Activated CD4-positive, alpha-beta T cell treated with anti-CD3 and anti-CD28 coated beads for 36 hours (primary cell): Measurements from ENCODE around the gene LBHD2. TPM values are rescaled to one million over a fixed set of nuclear protein-coding genes. Genes with fewer than 3 reads are reported as not detected.

Experiments used
- ATAC-seq: fragments of 200-7000 bp; cut with Tn5 transposase; one replicate; pipeline ENCODE4 v1.10.0; 2021; ENCODE audit warnings: mild to moderate bottlenecking, moderate library complexity
- CTCF ChIA-PET: fragments of 350-600 bp; sonication (Branson Sonifier 250); formaldehyde crosslinking; loops from one replicate; lab custom pipeline; 2021; ENCODE audit warnings: antibody characterized with exemption; lab: Charles Lee
- POLR2A ChIA-PET: fragments of 350-600 bp; sonication (Branson Sonifier 250); formaldehyde crosslinking; loops from one replicate; lab custom pipeline; 2021; ENCODE audit warnings: antibody characterized with exemption, inconsistent platforms; lab: Charles Lee
- DNase-seq: peaks from one replicate; pipeline ENCODE4 v3.0.0-alpha.2; 2020
- H3K27ac Mint-ChIP-seq: one replicate; pipeline ENCODE4 v1.8.0; 2021; ENCODE audit warnings: mixed read lengths
- H3K27me3 Mint-ChIP-seq: one replicate; pipeline ENCODE4 v1.8.0; 2021; ENCODE audit warnings: mixed read lengths
- H3K36me3 Mint-ChIP-seq: one replicate; pipeline ENCODE4 v1.8.0; 2021; ENCODE audit warnings: low read depth, mixed read lengths
- H3K4me1 Mint-ChIP-seq: one replicate; pipeline ENCODE4 v1.8.0; 2021; ENCODE audit warnings: mixed read lengths
- H3K4me3 Mint-ChIP-seq: one replicate; pipeline ENCODE4 v1.8.0; 2021; ENCODE audit warnings: mild to moderate bottlenecking, moderate library complexity, mixed read lengths
- H3K9me3 Mint-ChIP-seq: one replicate; pipeline ENCODE4 v1.8.0; 2021; ENCODE audit warnings: low read depth, mixed read lengths
- intact Hi-C, 2 experiments: fragments of 100-400 bp; cut with DNase I in 1 of 2; cut with micrococcal nuclease in 1 of 2; formaldehyde crosslinking; loops; one replicate each; pipeline versions ENCODE4 v1.14.2 to v1.15.1; 2022 to 2024; cut with DNase I, micrococcal nuclease
- total RNA-seq, 2 experiments: library from RNA; stranded (reverse); gene quantifications; one replicate each; pipeline ENCODE4 v1.2.3, GENCODE V29; 2021

The LBHD2 gene
- total RNA-seq, 2 experiments from 2014 or later: not detected

DNA sequence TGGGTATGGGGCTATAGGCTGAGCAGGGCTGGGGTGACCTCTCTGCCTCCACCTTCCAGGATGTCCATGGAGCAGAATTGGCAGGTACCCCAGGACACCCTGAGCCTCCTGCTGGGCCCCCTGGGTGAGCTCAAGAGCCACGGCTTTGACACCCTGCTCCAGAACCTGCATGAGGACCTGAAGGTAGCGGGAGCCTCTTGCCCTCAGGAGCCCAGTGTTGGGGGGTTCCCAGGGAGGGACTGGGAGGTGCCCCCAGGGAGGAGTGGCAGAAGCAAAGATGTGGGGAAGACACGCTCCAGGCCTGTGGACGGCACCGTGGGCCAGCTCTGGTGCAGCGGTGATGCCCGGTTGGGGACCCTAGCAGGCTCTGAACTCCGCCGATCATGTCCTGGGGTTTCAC lies 47.6 kb downstream of the LBHD2 start:
- POLR2A ChIA-PET: no interaction called here
- no peaks in the 10 kb centered on the region for H3K27me3 Mint-ChIP-seq
- H3K36me3 Mint-ChIP-seq: no peaks in the 10 kb centered on the region
- ATAC-seq (no peak), DNase-seq (no peak)
- no peak overlapping the region for H3K4me3 Mint-ChIP-seq
- H3K27ac Mint-ChIP-seq: no peak overlapping the region
- H3K4me1 Mint-ChIP-seq: no peaks in the 10 kb centered on the region
- intact Hi-C loops: no loop called here
- H3K9me3 Mint-ChIP-seq: no peaks in the 10 kb centered on the region
- CTCF ChIA-PET: interaction anchor here (2.8 kb wide), 1 partner anchor 26 kb away, joined by 9 read pairs; no protein-coding TSS in a partner anchor

GRCh38 chr14:103132381-103133209 lies 48.6 kb downstream of the LBHD2 start:
- CTCF ChIA-PET: interaction anchor here (2.8 kb wide), 1 partner anchor 27 kb away, joined by 9 read pairs; no protein-coding TSS in a partner anchor
- ATAC-seq: no peak
- H3K4me1 Mint-ChIP-seq: no peaks in the 10 kb centered on the region
- H3K4me3 Mint-ChIP-seq: no peak overlapping the region
- POLR2A ChIA-PET: no interaction called here
- no peak overlapping the region for H3K27ac Mint-ChIP-seq
- no peaks in the 10 kb centered on the region for H3K9me3 Mint-ChIP-seq
- no peak for DNase-seq
- H3K36me3 Mint-ChIP-seq: no peaks in the 10 kb centered on the region
- intact Hi-C loops: no loop called here
- H3K27me3 Mint-ChIP-seq: no peaks in the 10 kb centered on the region

GRCh38 chr14:103133210-103134140 lies 49.5 kb downstream of the LBHD2 start:
- no peaks in the 10 kb centered on the region for H3K4me1 Mint-ChIP-seq
- ChIA-PET POLR2A (no interaction called here), CTCF (interaction anchor here (0.6 kb wide), 1 partner anchor 16 kb away, joined by 3 read pairs; no protein-coding TSS in a partner anchor)
- H3K9me3 Mint-ChIP-seq: no peaks in the 10 kb centered on the region
- no peak for ATAC-seq
- H3K27me3 Mint-ChIP-seq: no peaks in the 10 kb centered on the region
- intact Hi-C loops: no loop called here
- H3K4me3 Mint-ChIP-seq: no peak overlapping the region
- no peaks in the 10 kb centered on the region for H3K36me3 Mint-ChIP-seq
- no peak for DNase-seq
- no peak overlapping the region for H3K27ac Mint-ChIP-seq

DNA sequence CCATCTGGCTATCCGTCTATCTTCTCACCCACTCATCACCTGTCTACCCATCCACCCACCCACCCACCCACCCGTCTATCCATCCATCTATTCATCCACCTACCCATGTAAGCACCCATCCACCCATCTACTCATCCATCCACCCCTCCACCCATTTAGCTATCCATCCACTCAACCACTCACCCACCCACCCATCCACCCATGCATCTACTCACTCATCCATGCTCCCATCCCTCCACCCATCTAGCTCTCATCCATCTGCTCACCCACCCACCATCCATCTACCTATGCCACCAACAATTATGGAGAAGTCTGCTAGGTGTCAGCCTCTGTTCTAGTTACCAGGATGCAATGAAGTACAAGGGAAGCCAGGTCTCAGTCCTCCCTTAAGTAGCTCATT lies 50.4 kb downstream of the LBHD2 start:
- ChIA-PET POLR2A (no interaction called here), CTCF (interaction anchor here (0.6 to 1.0 kb wide), 3 partner anchors 10 to 30 kb away, joined by 3 to 4 read pairs (median 3); no protein-coding TSS in a partner anchor)
- Mint-ChIP-seq H3K36me3 (no peaks in the 10 kb centered on the region), H3K4me1 (no peaks in the 10 kb centered on the region), H3K27me3 (no peaks in the 10 kb centered on the region), H3K4me3 (no peak overlapping the region), H3K27ac (no peak overlapping the region), H3K9me3 (no peaks in the 10 kb centered on the region)
- intact Hi-C loops: no loop called here
- ATAC-seq (no peak), DNase-seq (no peak)

DNA sequence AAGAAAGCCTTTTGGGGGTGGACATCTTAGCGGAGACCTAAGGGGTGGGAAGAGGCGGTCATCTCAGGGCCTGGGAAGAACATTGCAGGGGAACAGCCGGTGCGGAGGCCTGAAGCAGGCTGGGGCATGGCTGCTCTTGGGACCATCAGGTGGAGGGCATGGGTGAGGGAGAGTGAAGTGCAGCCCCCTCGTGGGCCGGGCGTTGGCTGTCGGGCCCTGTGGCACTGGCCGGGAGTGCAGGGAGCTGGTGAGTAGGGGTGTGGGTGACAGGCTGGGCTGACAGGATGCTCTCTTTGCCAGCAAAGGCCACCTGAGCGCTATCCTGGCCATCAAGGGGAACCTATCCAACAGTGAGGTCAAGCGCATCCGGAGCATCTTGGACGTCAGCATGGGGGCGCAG lies 50.9 kb downstream of the LBHD2 start:
- H3K36me3 Mint-ChIP-seq: no peaks in the 10 kb centered on the region
- CTCF ChIA-PET: interaction anchor here (1.0 kb wide), 1 partner anchor 9 kb away, joined by 3 read pairs; no protein-coding TSS in a partner anchor
- no peak overlapping the region for H3K4me3 Mint-ChIP-seq
- no peaks in the 10 kb centered on the region for H3K4me1 Mint-ChIP-seq
- peaks cover 4% of the 10 kb centered on the region for H3K27me3 Mint-ChIP-seq
- intact Hi-C loops: no loop called here
- ATAC-seq (no peak), DNase-seq (no peak)
- POLR2A ChIA-PET: no interaction called here
- H3K9me3 Mint-ChIP-seq: no peaks in the 10 kb centered on the region
- no peak overlapping the region for H3K27ac Mint-ChIP-seq

GRCh38 chr14:103135333-103136260 lies 51.6 kb downstream of the LBHD2 start:
- ChIA-PET POLR2A (interaction anchor here (0.5 kb wide), 1 partner anchor 472 kb away, joined by 3 read pairs; no protein-coding TSS in a partner anchor), CTCF (interaction anchor here (1.0 kb wide), 1 partner anchor 8 kb away, joined by 3 read pairs; no protein-coding TSS in a partner anchor)
- Mint-ChIP-seq H3K36me3 (no peaks in the 10 kb centered on the region), H3K9me3 (no peaks in the 10 kb centered on the region), H3K27ac (no peak overlapping the region), H3K4me3 (no peak overlapping the region), H3K4me1 (no peaks in the 10 kb centered on the region), H3K27me3 (peaks cover 8% of the 10 kb centered on the region)
- intact Hi-C loops: no loop called here
- DNase-seq (no peak), ATAC-seq (no peak)

DNA sequence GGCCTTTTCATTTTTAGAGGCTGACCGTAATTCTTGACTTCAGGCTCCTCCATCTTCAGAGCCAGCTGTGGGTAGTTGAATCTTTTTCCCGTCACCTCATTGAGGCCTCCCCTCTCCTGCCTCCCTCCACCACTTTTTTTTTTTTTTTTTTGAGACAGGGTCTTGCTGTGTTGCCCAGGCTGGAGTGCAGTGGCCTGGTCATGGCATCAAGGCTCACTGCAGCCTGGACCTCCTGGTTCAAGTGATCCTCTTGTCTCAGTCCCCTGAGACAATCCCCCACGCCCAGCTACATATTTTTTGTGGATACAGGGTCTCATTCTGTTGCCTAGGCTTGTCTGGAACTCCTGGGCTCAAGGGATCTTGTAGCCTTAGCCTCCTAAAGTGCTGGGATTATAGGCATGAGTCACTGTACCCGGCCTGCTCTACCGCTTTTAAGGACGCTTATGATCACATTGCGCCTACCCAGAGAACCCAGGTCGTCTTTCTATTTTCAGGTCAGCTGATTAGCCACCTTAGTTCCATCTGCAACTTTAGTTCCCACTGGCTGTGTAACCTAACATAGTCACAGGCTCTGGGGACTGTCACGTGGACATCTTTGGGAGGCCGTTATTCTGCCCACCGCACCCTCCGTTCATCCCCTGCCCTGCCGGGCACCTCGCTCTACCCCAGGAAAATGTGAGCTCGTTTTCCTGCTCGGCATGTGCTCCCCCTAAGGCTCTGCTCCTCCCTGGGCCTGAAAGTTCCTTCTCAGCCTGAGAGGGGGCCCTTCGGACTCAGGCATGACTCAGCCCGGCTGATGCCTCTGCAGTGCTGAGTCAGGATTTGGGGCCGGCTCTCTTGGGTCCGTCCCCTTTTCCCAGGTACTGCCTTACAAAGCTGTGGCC lies 52.6 kb downstream of the LBHD2 start:
- Mint-ChIP-seq H3K4me3 (no peak overlapping the region), H3K27me3 (peaks cover 15% of the 10 kb centered on the region), H3K4me1 (no peaks in the 10 kb centered on the region), H3K27ac (no peak overlapping the region), H3K36me3 (no peaks in the 10 kb centered on the region), H3K9me3 (no peaks in the 10 kb centered on the region)
- no peak for DNase-seq
- intact Hi-C loops: no loop called here
- ChIA-PET POLR2A (interaction anchor here (0.5 kb wide), 1 partner anchor 471 kb away, joined by 3 read pairs; no protein-coding TSS in a partner anchor), CTCF (interaction anchor here (2.3 kb wide), 1 partner anchor 32 kb away, joined by 7 read pairs; no protein-coding TSS in a partner anchor)
- no peak for ATAC-seq

DNA sequence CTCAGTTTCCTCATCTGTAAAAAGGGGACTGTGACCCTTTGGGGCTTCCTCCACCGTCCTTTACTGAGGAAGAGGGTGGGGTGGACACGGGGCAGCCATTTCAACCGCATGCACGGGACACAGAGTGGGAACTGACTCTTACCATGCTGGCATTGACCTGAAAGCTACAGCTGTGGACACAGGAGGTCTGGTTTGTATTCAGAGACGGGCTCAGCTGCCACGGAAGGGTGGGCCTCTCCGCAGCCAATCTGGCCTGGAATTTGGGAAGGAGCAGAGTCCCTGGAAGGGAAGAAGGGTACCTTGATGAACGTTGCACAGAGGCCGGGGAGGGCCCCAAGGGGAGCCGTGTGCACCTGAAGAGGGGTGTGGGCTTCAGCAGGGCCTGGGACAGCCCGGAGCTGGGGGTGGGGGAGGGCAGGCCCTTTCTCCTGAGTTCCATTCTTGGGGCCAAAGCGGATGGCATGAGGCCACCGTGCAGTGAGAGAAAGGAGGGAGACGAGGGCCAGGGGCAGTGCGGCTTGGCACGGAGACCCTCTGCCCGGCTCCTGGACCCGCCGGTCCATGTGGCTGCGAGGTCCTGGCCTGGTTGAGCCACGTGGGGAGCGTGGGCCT lies 53.8 kb downstream of the LBHD2 start:
- POLR2A ChIA-PET: no interaction called here
- no peak overlapping the region for H3K27ac Mint-ChIP-seq
- CTCF ChIA-PET: interaction anchor here (2.3 kb wide), 1 partner anchor 33 kb away, joined by 7 read pairs; no protein-coding TSS in a partner anchor
- H3K4me1 Mint-ChIP-seq: no peaks in the 10 kb centered on the region
- intact Hi-C loops: no loop called here
- no peaks in the 10 kb centered on the region for H3K9me3 Mint-ChIP-seq
- H3K4me3 Mint-ChIP-seq: no peak overlapping the region
- H3K27me3 Mint-ChIP-seq: peaks cover 22% of the 10 kb centered on the region
- no peak for DNase-seq
- no peak for ATAC-seq
- no peaks in the 10 kb centered on the region for H3K36me3 Mint-ChIP-seq

GRCh38 chr14:103138301-103139131 lies 54.5 kb downstream of the LBHD2 start:
- Mint-ChIP-seq H3K27me3 (peaks cover 29% of the 10 kb centered on the region), H3K36me3 (no peaks in the 10 kb centered on the region), H3K4me1 (no peaks in the 10 kb centered on the region), H3K4me3 (no peak overlapping the region), H3K9me3 (no peaks in the 10 kb centered on the region), H3K27ac (no peak overlapping the region)
- intact Hi-C loops: no loop called here
- CTCF ChIA-PET: interaction anchor here (2.3 kb wide), 1 partner anchor 34 kb away, joined by 7 read pairs; no protein-coding TSS in a partner anchor
- POLR2A ChIA-PET: no interaction called here
- ATAC-seq (no peak), DNase-seq (no peak)
